SU-DHL-6 (cell line): Measurements from ENCODE around the gene OR10A2.

Experiments used
- H2AFZ ChIP-seq: fragments of 200-600 bp; sonication (generic); 2 replicates; pipeline ENCODE4 v1.6.1; 2014; ENCODE audit warnings: low read depth, mild to moderate bottlenecking, moderate library complexity, mixed read lengths, antibody characterized with exemption, low read length; ENCODE audit not compliant: severe bottlenecking
- H3F3A ChIP-seq: fragments of 200-600 bp; shearing (Covaris generic); 2 replicates; pipeline ENCODE4 v1.6.0; 2016; ENCODE audit warnings: antibody characterized with exemption, mild to moderate bottlenecking; ENCODE audit not compliant: insufficient read depth
- H3K27ac ChIP-seq: fragments of 200-600 bp; sonication (generic); 2 replicates; pipeline ENCODE4 v1.5.1; 2016; ENCODE audit warnings: low read depth, mild to moderate bottlenecking, low read length, moderate library complexity, mixed read lengths
- H3K27me3 ChIP-seq: fragments of 200-600 bp; sonication (generic), shearing (Covaris generic); 2 replicates; pipeline ENCODE4 v1.6.0; 2014; ENCODE audit warnings: mild to moderate bottlenecking, low read length
- H3K36me3 ChIP-seq: fragments of 200-600 bp; sonication (generic); 2 replicates; pipeline ENCODE4 v1.6.1; 2014; ENCODE audit warnings: mild to moderate bottlenecking, low read length, mixed read lengths
- H3K4me2 ChIP-seq: fragments of 300-600, 200-600 bp; shearing (Covaris generic), sonication (generic); 2 replicates; pipeline ENCODE4 v1.6.0; 2014; ENCODE audit warnings: low read length, low read depth, mild to moderate bottlenecking; ENCODE audit not compliant: poor library complexity, severe bottlenecking
- H3K4me3 ChIP-seq: fragments of 200-600 bp; sonication (generic); 2 replicates; pipeline ENCODE4 v1.5.1; 2014; ENCODE audit warnings: antibody characterized with exemption, low read length, mild to moderate bottlenecking, mixed read lengths; ENCODE audit not compliant: insufficient read depth, poor library complexity, severe bottlenecking
- H3K79me2 ChIP-seq: fragments of 200-600 bp; sonication (generic); 2 replicates; pipeline ENCODE4 v1.6.1; 2014; ENCODE audit warnings: mild to moderate bottlenecking, low read length, moderate library complexity; ENCODE audit not compliant: insufficient read depth
- H3K9ac ChIP-seq: fragments of 200-600 bp; sonication (generic); 2 replicates; pipeline ENCODE4 v1.7.0; 2014; ENCODE audit warnings: mild to moderate bottlenecking, low read length
- H3K9me2 ChIP-seq: fragments of 200-600 bp; sonication (generic); replicated peaks from 2 replicates; pipeline ENCODE4 v1.6.1; 2014; ENCODE audit warnings: low read length; ENCODE audit not compliant: insufficient read depth
- H3K9me3 ChIP-seq: fragments of 200-600 bp; sonication (generic); 2 replicates; pipeline ENCODE4 v1.6.1; 2014; ENCODE audit warnings: low read length, mixed read lengths; ENCODE audit not compliant: insufficient read depth
- H4K20me1 ChIP-seq: fragments of 200-600 bp; sonication (generic); 2 replicates; pipeline ENCODE4 v1.6.1; 2014; ENCODE audit warnings: low read depth, mild to moderate bottlenecking, antibody characterized with exemption, low read length, moderate library complexity, mixed read lengths
- EZH2phosphoT487 ChIP-seq: fragments of 200-600 bp; sonication (generic), shearing (Covaris generic); conservative IDR thresholded peaks from 2 replicates; pipeline ENCODE4 v1.6.1; 2018; ENCODE audit warnings: mild to moderate bottlenecking, antibody characterized with exemption, low read length, moderate library complexity, mixed read lengths
- TF ChIP-seq, protein P1 (sequence below): fragments of 200-600 bp; sonication (generic); IDR thresholded peaks from one replicate; pipeline ENCODE4 v1.5.1; 2017; ENCODE audit warnings: antibody characterized with exemption, mild to moderate bottlenecking, low read length, moderate library complexity; ENCODE audit not compliant: insufficient read depth, poor library complexity, severe bottlenecking

OR10A2 gene, protein sequence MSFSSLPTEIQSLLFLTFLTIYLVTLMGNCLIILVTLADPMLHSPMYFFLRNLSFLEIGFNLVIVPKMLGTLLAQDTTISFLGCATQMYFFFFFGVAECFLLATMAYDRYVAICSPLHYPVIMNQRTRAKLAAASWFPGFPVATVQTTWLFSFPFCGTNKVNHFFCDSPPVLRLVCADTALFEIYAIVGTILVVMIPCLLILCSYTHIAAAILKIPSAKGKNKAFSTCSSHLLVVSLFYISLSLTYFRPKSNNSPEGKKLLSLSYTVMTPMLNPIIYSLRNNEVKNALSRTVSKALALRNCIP

DNA sequence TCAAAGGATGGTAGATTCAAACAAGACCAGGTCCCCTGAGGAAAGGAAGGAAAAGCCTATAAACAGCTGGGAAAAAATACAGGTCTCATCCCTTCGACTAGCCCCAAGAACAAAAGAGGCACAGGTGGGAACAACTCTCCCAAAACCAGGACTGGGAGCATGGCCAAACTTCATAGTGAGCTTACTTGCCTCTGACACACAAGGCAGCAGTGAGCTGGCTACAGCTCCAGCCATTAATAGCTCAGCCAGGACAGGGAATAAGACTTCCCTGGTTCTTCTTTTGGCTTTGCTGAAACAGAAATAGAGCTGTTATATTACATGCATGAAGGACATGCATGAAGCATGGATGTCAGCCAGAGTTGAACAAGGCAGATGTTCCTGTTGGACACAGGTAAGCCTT, at the start of gene OR10A2:
TSS of gene OR10A2 (plus strand) at position 97 of the 400 bp plus-strand sequence. CDS start 6,698 bp downstream, outside the sequence.
- Histone ChIP-seq H4K20me1 (no peaks in the 10 kb centered on the region), H3K9me3 (no peaks in the 10 kb centered on the region), H3K27ac (no peak within 1 kb of the TSS), H3K79me2 (no peaks in the 10 kb centered on the region), H3K9ac (no peak within 1 kb of the TSS), H3K36me3 (no peaks in the 10 kb centered on the region), H3K9me2 (no peaks in the 10 kb centered on the region), H3K4me3 (no peak within 1 kb of the TSS), H2AFZ (no peak within 1 kb of the TSS), H3F3A (no peaks in the 10 kb centered on the region), H3K27me3 (no peaks in the 10 kb centered on the region), H3K4me2 (no peak within 1 kb of the TSS)
- TF ChIP-seq, protein P1, sequence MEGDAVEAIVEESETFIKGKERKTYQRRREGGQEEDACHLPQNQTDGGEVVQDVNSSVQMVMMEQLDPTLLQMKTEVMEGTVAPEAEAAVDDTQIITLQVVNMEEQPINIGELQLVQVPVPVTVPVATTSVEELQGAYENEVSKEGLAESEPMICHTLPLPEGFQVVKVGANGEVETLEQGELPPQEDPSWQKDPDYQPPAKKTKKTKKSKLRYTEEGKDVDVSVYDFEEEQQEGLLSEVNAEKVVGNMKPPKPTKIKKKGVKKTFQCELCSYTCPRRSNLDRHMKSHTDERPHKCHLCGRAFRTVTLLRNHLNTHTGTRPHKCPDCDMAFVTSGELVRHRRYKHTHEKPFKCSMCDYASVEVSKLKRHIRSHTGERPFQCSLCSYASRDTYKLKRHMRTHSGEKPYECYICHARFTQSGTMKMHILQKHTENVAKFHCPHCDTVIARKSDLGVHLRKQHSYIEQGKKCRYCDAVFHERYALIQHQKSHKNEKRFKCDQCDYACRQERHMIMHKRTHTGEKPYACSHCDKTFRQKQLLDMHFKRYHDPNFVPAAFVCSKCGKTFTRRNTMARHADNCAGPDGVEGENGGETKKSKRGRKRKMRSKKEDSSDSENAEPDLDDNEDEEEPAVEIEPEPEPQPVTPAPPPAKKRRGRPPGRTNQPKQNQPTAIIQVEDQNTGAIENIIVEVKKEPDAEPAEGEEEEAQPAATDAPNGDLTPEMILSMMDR: no peak
- TF ChIP-seq EZH2phosphoT487: no peak

DNA sequence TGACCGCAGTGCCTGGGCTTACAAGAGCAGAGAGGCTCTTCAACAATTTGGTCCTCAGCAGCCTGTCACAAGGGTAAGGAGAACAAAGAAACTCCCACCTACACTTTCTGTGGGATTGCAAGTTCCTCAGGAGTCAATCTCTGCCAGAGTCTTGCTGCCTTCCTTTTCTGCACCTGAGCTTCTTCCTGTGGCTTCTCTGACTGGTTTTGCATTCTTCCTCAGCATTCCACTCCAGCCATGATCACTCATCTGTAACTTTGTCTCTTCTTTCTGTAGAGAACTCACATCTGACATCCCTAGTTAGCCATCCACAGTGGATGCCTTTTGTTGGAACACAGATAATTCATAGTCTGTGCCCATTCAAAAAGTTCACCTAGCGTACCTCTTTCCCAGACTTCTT, 49.2 kb upstream of the OR10A2 start:
- H3K4me3 ChIP-seq: no peak overlapping the region

DNA sequence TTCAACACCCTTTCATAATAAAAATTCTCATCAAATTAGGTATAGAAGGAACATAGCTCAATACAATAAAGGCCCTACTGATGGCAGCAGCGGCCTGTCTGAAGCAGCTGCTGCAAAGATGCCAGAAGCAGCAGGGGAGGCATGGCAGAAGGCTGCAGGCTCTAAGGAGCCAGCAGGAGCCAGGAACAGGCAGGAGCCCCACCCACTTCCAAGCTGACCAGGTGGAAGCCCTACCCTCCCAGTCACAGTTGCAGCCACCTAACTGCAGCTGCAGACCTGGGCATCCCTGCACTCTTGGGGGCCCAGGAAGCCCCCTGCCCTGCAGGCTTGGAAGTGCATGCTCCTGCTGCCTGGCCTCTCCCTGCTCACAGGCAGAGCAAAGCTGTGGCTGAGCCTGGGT, 45.2 kb upstream of the OR10A2 start:
- H3K9me3 ChIP-seq: peaks cover 6% of the 10 kb centered on the region; the same call in 1 of the 2 replicates
- H2AFZ ChIP-seq: no peak overlapping the region
- no peak overlapping the region for H3K4me3 ChIP-seq
- H3K27ac ChIP-seq: no peak overlapping the region
- no peaks in the 10 kb centered on the region for H3K79me2 ChIP-seq
- TF ChIP-seq EZH2phosphoT487: no peak
- TF ChIP-seq, protein P1: no peak
- no peaks in the 10 kb centered on the region for H3F3A ChIP-seq
- H3K36me3 ChIP-seq: no peaks in the 10 kb centered on the region
- H4K20me1 ChIP-seq: no peaks in the 10 kb centered on the region
- no peak overlapping the region for H3K4me2 ChIP-seq
- H3K9ac ChIP-seq: no peak overlapping the region
- no peaks in the 10 kb centered on the region for H3K9me2 ChIP-seq
- H3K27me3 ChIP-seq: no peaks in the 10 kb centered on the region

More for the DNA sequence above, 49.2 kb upstream of the OR10A2 start:
- no peak overlapping the region for H3K4me2 ChIP-seq
- no peak overlapping the region for H2AFZ ChIP-seq
- H3F3A ChIP-seq: no peaks in the 10 kb centered on the region
- no peaks in the 10 kb centered on the region for H4K20me1 ChIP-seq
- H3K36me3 ChIP-seq: no peaks in the 10 kb centered on the region
- peaks cover 6% of the 10 kb centered on the region; the same call in 1 of the 2 replicates for H3K9me3 ChIP-seq
- TF ChIP-seq EZH2phosphoT487: no peak
- TF ChIP-seq, protein P1: no peak
- no peaks in the 10 kb centered on the region for H3K27me3 ChIP-seq
- no peak overlapping the region for H3K27ac ChIP-seq
- no peak overlapping the region for H3K9ac ChIP-seq
- no peaks in the 10 kb centered on the region for H3K79me2 ChIP-seq
- no peaks in the 10 kb centered on the region for H3K9me2 ChIP-seq
